HTR-8/SVneo (cell line): ENCODE measurements around the gene SSC4D.
"Not testable (repeated sequence)": the region's sequence is repeated elsewhere in the genome, so short reads cannot be mapped to it uniquely, and the experiment has no call there.

Source experiments
- DNase-seq: peaks from one replicate; pipeline ENCODE4 v3.0.0; 2011; ENCODE audit warnings: low spot score, mixed read lengths; ENCODE audit not compliant: insufficient read length
- FAIRE-seq: peaks from 2 replicates; lab custom pipeline; 2011; peaks lifted over from hg19 to GRCh38; lab: Jason Lieb, UNC

The SSC4D gene

DNA sequence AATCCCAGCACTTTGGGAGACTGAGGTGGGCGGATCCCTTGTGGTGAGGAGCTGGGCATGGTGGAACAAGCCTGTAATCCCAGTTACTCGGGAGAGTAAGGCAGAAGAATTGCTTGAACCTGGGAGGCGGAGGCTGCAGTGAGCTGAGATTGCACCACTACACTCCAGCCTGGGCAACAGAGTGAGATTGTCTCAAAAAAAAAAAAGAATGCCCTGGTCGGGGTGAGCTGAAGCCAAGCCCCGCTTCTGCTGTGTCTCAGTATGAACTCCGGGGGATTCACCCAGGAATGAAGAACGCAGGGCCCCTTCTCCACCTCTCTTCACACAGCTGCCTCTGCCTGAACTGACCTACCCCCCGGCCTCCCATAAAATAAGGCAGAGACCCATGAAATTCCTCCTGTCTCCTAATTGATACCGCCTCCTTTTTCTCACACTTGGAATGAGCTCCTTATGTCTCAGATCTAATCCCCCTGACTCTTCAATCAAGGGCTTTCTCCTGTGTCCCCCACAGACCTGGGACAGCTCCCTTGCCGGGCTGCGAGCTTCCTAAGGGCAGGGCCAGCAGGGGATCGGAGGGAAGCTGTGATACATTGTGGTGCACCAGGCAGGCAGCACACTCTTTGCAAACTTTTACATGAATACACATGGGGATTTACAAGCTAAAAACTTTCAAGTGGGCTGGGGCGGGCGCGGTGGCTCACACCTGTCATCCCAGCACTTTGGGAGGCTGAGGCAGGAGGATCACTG lies 14.3 kb upstream of the SSC4D start:
- FAIRE-seq (no peak), DNase-seq (no peak)

DNA sequence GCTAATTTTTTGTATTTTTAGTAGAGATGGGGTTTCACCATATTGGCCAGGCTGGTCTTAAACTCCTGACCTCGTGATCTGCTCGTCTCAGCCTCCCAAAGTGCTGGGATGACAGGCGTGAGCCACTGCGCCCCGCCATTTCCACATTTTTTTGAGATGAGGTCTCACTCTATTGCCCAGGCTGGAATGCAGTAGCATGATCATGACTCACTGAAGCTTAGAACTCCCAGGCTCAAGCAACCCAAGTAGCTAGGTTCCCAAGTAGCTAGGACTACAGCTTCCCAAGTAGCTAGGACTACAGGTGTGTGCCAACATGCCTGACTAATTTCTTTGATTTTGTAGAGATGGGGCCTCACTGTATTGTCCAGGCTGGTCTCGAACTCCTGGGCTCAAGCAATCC lies 11.6 kb upstream of the SSC4D start:
- peak; percentile 22 for DNase-seq

GRCh38 chr7:76417654-76418310 lies 8.3 kb upstream of the SSC4D start:
- FAIRE-seq: not testable (repeated sequence)

More for the DNA sequence above, 11.6 kb upstream of the SSC4D start:
- FAIRE-seq: not testable (repeated sequence)

DNA sequence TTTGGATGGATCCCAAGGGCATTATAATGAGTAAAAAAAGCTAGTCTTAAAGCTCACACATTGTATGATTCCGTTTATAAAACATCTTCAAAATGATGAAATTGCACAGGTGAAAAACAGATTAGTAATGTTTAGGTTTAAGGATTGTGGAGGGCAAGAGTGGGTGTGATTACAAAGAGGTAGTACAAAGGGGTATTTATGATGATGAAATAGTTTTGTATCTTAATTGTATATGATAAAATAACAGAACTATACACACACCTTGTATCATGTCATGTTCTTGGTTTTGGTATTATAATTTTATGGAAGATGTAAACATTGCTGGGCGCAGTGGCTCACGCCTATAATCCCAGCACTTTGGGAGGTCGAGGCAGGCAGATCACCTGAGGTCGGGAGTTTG lies 2.8 kb upstream of the SSC4D start:
- DNase-seq (no peak), FAIRE-seq (no peak)

More at GRCh38 chr7:76417654-76418310, 8.3 kb upstream of the SSC4D start:
- DNase-seq: not testable (repeated sequence)

DNA sequence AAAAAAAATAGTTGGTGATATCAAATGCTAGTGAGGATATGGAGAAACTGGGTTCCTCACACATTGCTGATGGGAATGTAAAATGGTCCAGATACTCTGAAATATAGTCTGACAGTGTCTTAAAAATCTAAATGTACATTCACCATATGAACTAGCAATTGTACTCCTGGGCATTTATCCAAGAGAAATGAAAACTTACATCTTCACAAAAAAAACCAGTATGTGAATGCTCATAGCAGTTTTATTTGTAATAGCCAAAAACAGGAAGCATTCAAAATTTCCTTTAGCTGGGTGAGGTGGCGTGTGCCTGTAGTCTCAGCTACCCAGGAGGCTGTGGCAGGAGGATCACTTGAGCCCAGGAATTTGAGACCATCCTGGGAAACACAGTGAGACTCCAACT lies 2.1 kb upstream of the SSC4D start:
- FAIRE-seq: no peak
- no peak for DNase-seq

- DNase-seq (no peak), FAIRE-seq (no peak)
Observed at GRCh38 chr7:76408121-76408560, 1.4 kb downstream of the SSC4D start.

- no peak for FAIRE-seq
- DNase-seq: no peak
Observed at GRCh38 chr7:76407718-76408117, 1.8 kb downstream of the SSC4D start.

- no peak for DNase-seq
- FAIRE-seq: no peak
Observed at GRCh38 chr7:76405738-76406137, 3.8 kb downstream of the SSC4D start.

DNA sequence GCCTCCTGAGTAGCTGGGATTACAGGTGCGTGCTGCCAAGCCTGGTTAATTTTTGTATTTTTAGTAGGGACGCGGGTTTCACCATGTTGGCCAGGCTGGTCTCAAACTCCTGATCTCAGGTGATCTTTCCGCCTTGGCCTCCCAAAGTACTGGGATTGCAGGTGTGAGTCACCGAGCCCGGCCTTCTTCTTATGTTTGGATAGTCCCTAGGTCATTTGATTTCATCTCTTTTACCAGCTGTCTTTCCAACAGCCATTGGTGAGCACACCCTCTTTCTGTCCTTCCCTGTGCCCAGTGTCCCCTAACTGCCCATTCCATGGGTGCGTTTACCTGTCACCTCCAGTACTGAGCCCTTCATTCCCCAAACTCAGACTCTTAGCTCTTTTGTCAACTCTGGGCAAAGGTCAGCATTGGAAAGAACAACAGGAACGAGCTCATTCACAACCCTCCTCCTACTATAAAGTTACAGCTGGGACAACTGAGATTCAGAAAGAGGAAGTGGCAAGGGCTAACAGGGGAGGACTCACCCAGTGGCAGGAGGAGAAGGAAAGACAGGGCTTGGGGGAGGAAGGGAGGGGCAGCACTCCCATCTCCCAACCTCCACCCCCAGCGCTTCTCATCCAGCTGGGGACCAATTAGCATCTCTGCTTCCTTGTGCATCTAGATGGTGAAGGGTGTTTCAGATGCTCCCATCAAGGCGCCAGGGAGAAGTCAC lies 5.6 kb downstream of the SSC4D start:
- FAIRE-seq (no peak), DNase-seq (no peak)

DNA sequence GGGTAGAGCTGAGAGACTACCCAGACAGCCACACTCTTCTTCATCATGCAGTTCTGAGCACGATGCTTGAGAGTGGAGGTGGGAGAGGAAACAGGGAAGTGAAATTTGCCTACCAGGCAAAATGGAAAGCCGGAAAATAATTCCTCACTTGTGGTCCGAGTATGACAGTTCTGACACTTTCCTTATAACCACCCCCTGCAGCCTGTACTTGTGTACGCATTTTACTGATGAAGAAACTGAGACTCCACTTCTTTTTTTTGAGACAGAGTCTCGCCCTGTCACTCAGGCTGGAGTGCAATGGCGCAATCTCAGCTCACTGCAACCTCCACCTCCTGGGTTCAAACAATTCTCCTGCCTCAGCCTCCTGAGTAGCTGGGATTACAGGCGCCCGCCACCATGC lies 6.4 kb downstream of the SSC4D start:
- not testable (repeated sequence) for FAIRE-seq, DNase-seq

DNA sequence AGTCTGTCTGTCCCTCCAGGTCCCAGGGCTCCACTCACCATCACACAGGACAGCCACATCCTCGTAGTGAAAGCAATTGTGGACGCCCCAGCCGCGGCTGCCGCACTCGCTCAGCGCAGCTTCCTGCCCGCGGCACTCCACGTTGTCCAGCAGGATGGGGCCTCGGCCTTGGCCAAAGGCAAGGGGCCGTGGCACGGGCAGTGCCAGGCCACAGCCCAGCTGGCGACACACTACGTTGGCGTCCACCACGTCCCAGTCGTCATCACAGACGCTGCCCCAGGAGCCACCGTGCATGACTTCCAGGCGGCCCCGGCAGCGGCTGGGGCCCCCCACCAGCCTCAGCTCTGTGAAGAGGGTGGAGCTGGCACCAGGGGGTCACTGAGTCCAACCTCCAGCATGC lies 9.2 kb downstream of the SSC4D start:
- DNase-seq (no peak), FAIRE-seq (no peak)

DNA sequence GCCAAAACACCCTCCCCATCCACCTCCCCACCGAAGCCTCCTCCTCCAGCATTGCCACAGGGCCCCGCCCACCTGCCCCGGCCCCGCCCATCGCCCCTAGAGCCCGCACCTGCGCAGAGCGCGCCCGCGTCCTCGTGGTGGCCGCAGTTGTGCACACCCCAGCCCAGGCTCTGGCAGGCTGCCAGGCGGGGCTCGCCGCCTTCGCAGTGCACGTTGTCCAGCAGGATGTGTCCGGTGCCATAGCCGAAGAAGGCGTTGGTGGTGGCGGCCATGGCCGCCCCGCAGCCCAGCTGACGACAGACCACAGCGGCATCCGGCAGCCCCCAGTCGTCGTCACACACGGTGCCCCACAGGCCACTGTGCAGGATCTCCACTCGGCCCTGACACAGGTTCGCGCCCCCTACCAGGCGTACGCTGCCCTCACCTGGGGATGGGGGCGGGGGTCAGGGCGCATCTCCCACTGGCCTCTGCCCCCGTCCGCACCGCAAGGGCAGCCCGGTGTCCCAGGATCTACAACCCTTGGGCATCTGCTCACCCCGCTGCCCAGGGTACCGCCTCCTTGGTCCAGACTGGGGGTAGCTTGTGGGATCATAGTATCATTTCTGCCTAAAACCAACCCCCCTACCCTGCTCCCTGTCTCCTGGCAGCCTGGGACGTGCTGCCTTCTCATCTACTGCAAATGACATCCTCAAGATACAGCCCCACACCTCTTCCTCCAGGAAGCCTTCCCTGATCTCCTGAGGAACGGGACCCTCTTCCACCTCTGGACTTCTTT lies 11.9 kb downstream of the SSC4D start:
- FAIRE-seq: no peak
- no peak for DNase-seq

DNA sequence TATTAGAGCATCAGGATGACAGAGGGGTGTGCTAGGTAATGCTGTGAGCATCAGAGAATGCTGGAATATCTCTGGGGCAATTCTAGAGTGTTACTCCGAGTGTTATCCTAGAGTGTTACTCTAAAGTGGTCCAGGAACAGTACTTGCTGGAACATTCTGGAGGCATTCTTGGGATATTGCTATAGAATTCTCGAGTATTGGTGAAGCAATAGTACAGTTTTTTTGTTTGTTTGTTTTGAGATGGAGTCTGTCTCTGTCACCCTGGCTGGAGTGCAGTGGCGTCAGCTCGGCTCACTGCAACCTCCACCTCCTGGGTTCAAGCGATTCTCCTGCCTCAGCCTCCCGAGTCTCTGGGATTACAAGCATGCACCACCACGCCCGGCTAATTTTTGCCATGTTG lies 12.6 kb downstream of the SSC4D start:
- DNase-seq (no peak), FAIRE-seq (no peak)

DNA sequence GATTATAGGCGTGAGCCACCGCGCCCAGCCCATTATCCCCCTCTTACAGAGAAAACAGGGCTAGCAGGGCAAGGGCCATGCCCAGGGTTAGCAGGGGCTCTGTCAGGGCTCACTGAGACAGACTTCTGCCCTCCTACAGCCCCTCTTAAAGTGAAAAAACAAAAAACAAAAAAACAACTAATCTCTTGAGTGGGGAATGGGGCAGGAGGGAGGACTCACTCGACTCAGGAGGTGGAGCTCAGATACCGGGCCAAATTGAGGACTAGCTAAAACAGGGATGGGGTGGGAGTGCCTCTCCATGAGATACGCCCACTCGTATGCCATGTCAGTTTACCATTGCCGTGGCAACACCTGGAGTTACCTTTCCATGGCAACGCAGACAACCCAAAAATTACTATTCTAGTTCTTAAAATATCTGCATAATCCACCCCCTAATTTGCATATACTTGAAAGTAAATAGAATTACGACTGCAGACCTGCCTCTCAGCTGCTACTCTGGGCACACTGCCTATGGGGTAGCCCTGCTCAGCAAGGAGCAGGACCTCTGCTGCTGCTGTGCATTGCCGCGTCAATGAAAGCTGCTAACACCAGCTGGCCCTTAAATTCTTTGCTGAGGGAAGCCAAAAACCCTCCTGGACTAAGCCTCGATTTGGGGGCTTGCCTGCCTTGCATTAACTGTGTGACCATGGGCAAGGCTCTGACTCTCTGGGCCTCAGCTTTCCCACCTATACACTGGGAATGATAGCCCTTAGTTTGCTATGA lies 13.4 kb downstream of the SSC4D start:
- FAIRE-seq: no peak
- no peak for DNase-seq

DNA sequence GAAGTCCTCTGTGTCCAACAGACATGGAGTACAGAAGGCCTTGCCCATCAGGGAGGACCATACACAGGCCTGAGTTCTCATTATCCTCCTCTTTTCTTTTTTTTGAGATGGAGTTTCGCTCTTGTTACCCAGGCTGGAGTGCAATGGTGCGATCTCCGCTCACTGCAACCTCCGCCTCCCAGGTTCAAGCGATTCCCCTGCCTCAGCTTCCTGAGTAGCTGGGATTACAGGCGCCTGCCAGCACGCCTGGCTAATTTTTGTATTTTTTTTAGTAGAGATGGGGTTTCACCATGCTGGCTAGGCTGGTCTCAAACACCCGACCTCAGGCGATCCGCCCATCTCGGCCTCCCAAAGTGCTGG lies 13.9 kb downstream of the SSC4D start:
- FAIRE-seq: not testable (repeated sequence)

GRCh38 chr7:76394957-76395356 lies 14.5 kb downstream of the SSC4D start:
- DNase-seq (no peak), FAIRE-seq (no peak)

More for the DNA sequence above, 13.9 kb downstream of the SSC4D start:
- DNase-seq: not testable (repeated sequence)

- no peak for FAIRE-seq
Observed at GRCh38 chr7:76393116-76394031, 16.1 kb downstream of the SSC4D start.

GRCh38 chr7:76392531-76393115 lies 16.9 kb downstream of the SSC4D start:
- FAIRE-seq: no peak

More at GRCh38 chr7:76393116-76394031, 16.1 kb downstream of the SSC4D start:
- peak; percentile 95 for DNase-seq

More at GRCh38 chr7:76392531-76393115, 16.9 kb downstream of the SSC4D start:
- no peak for DNase-seq
